H1 (cell line): ENCODE data around the gene ARHGAP22. TPM values are rescaled to one million over a fixed set of nuclear protein-coding genes. Genes with fewer than 3 reads are reported as not detected.

Experiments used
- CTCF ChIA-PET: fragments of 300-600 bp; sonication (Branson Sonifier 250); formaldehyde crosslinking; loops from one replicate; lab custom pipeline; 2021; ENCODE audit not compliant: partially characterized antibody; lab: Charles Lee
- POLR2A ChIA-PET: fragments of 300-600 bp; sonication (Branson Sonifier 250); formaldehyde crosslinking; loops from one replicate; lab custom pipeline; 2021; ENCODE audit warnings: inconsistent platforms; ENCODE audit not compliant: partially characterized antibody; lab: Charles Lee
- DNase-seq, 2 experiments: peaks; one replicate each; pipeline versions ENCODE4 v3.0.0 to v3.0.0-alpha.2; 2010 to 2022; ENCODE audit warnings: low spot score in 2 of 2, low read depth in 1 of 2, mixed read lengths in 1 of 2
- FAIRE-seq: peaks from 2 replicates; lab custom pipeline; 2011; peaks lifted over from hg19 to GRCh38; lab: Jason Lieb, UNC
- H2AFZ ChIP-seq: 2 replicates; pipeline ENCODE4 v1.8.1; 2012; ENCODE audit warnings: low read length, inconsistent platforms
- H2AK5ac ChIP-seq: 2 replicates; pipeline ENCODE4 v1.6.1; 2013; ENCODE audit warnings: low read depth, low read length
- H2BK120ac ChIP-seq: replicated peaks from 2 replicates; pipeline ENCODE3; 2013; ENCODE audit warnings: low read depth, low read length, inconsistent platforms
- H2BK12ac ChIP-seq: 2 replicates; pipeline ENCODE4 v1.6.1; 2013; ENCODE audit warnings: low read depth, low read length
- H2BK15ac ChIP-seq: 2 replicates; pipeline ENCODE4 v1.6.1; 2013; ENCODE audit warnings: low read length
- H2BK20ac ChIP-seq: 2 replicates; pipeline ENCODE4 v1.6.1; 2013; ENCODE audit warnings: low read length
- H2BK5ac ChIP-seq: 2 replicates; pipeline ENCODE4 v1.6.1; 2013; ENCODE audit warnings: low read depth, low read length
- H3K14ac ChIP-seq: 2 replicates; pipeline ENCODE4 v1.6.1; 2013; ENCODE audit warnings: inconsistent platforms; ENCODE audit not compliant: insufficient read length
- H3K18ac ChIP-seq: 2 replicates; pipeline ENCODE4 v1.6.1; 2013; ENCODE audit warnings: low read length; ENCODE audit errors: extremely low read depth
- H3K23ac ChIP-seq: 2 replicates; pipeline ENCODE4 v1.6.1; 2013; ENCODE audit warnings: inconsistent platforms; ENCODE audit not compliant: insufficient read length
- H3K23me2 ChIP-seq: 2 replicates; pipeline ENCODE4 v1.6.1; 2013; ENCODE audit warnings: low read depth, low read length
- H3K27ac ChIP-seq: 2 replicates; pipeline ENCODE4 v1.6.1; 2011; ENCODE audit warnings: low read depth, low read length, inconsistent platforms
- H3K27me3 ChIP-seq, 4 experiments: replicated peaks in 1 of 4; 1 replicate in 1 of 4; 2 replicates in 3 of 4; pipeline versions ENCODE4 v1.6.1 to v1.8.1; 2011 to 2013; ENCODE audit warnings: low read length in 3 of 4, mild to moderate bottlenecking in 3 of 4, inconsistent platforms in 2 of 4, mixed read lengths in 2 of 4, moderate library complexity in 1 of 4; ENCODE audit not compliant: control insufficient read depth in 3 of 4, insufficient read depth in 3 of 4; ENCODE audit errors: extremely low read depth in 1 of 4
- H3K36me3 ChIP-seq, 4 experiments: 2 replicates each; pipeline versions ENCODE4 v1.6.1 to v1.8.1; 2011 to 2013; ENCODE audit warnings: mild to moderate bottlenecking in 4 of 4, low read length in 3 of 4, moderate library complexity in 2 of 4, control low read depth in 1 of 4, inconsistent platforms in 1 of 4; ENCODE audit not compliant: insufficient read depth in 4 of 4, control insufficient read depth in 2 of 4
- H3K4ac ChIP-seq: replicated peaks from 2 replicates; pipeline ENCODE3; 2013; ENCODE audit warnings: low read length, low read depth, mixed read lengths, inconsistent platforms; ENCODE audit not compliant: insufficient read length
- H3K4me1 ChIP-seq, 4 experiments: replicated peaks in 1 of 4; 1 replicate in 1 of 4; 2 replicates in 3 of 4; pipeline versions ENCODE4 v1.6.1 to v1.8.1; 2011 to 2013; ENCODE audit warnings: low read length in 3 of 4, inconsistent platforms in 2 of 4, mixed read lengths in 1 of 4; ENCODE audit not compliant: insufficient read depth in 4 of 4, control insufficient read depth in 3 of 4
- H3K4me2 ChIP-seq, 2 experiments: 2 replicates each; pipeline versions ENCODE4 v1.6.1 to v1.8.1; 2011 to 2013; ENCODE audit warnings: low read depth in 2 of 2, low read length in 2 of 2, control low read depth in 1 of 2, inconsistent platforms in 1 of 2, mild to moderate bottlenecking in 1 of 2; ENCODE audit not compliant: insufficient read depth in 1 of 2
- H3K4me3 ChIP-seq, 4 experiments: fragments of 200-600, 300-600 bp in 1 of 4; sonication (generic), shearing (Covaris generic), sonication (Bioruptor Twin) in 1 of 4; 2 replicates each; pipeline versions ENCODE4 v1.5.1 to v1.8.1; 2011 to 2016; ENCODE audit warnings: low read length in 4 of 4, low read depth in 3 of 4, control low read depth in 2 of 4, inconsistent platforms in 2 of 4, mild to moderate bottlenecking in 2 of 4, mixed read lengths in 1 of 4, moderate library complexity in 1 of 4; ENCODE audit not compliant: insufficient read depth in 2 of 4; ENCODE audit errors: extremely low read depth in 1 of 4
- H3K56ac ChIP-seq: replicated peaks from 2 replicates; pipeline ENCODE3; 2013; ENCODE audit warnings: low read depth, mild to moderate bottlenecking, mixed read lengths, low read length, inconsistent platforms; ENCODE audit not compliant: insufficient read length
- H3K79me1 ChIP-seq: 2 replicates; pipeline ENCODE4 v1.6.1; 2013; ENCODE audit warnings: low read depth, low read length, control low read depth
- H3K79me2 ChIP-seq, 2 experiments: 2 replicates each; pipeline versions ENCODE4 v1.6.1 to v1.8.1; 2012 to 2013; ENCODE audit warnings: low read length in 2 of 2, mild to moderate bottlenecking in 2 of 2, inconsistent platforms in 1 of 2; ENCODE audit not compliant: insufficient read depth in 2 of 2, control insufficient read depth in 1 of 2
- H3K9ac ChIP-seq, 4 experiments: replicated peaks in 1 of 4; 1 replicate in 1 of 4; 2 replicates in 3 of 4; pipeline versions ENCODE4 v1.6.1 to v1.8.1; 2011 to 2013; ENCODE audit warnings: low read depth in 3 of 4, low read length in 3 of 4, control low read depth in 2 of 4, mild to moderate bottlenecking in 2 of 4, moderate library complexity in 2 of 4, inconsistent platforms in 1 of 4; ENCODE audit errors: extremely low read depth in 1 of 4
- H3K9me3 ChIP-seq, 2 experiments: 2 replicates each; pipeline versions ENCODE4 v1.6.1 to v1.8.1; 2012 to 2013; ENCODE audit warnings: mild to moderate bottlenecking in 2 of 2, moderate library complexity in 2 of 2, control low read depth in 1 of 2, inconsistent platforms in 1 of 2, low read depth in 1 of 2, low read length in 1 of 2, mixed read lengths in 1 of 2; ENCODE audit not compliant: insufficient read depth in 2 of 2
- H4K20me1 ChIP-seq, 2 experiments: replicated peaks in 1 of 2; 2 replicates each; pipeline versions ENCODE3 to v1.8.1; 2011 to 2013; ENCODE audit warnings: inconsistent platforms in 2 of 2, low read length in 2 of 2, mild to moderate bottlenecking in 1 of 2; ENCODE audit not compliant: insufficient read depth in 2 of 2, control insufficient read depth in 1 of 2
- H4K5ac ChIP-seq: 2 replicates; pipeline ENCODE4 v1.6.1; 2013; ENCODE audit warnings: low read length, low read depth, mixed read lengths, inconsistent platforms; ENCODE audit not compliant: insufficient read length
- H4K8ac ChIP-seq: 2 replicates; pipeline ENCODE4 v1.8.0; 2013; ENCODE audit warnings: mild to moderate bottlenecking, moderate library complexity, low read length, inconsistent platforms; ENCODE audit not compliant: insufficient read depth; ENCODE audit errors: extremely low read depth
- H4K91ac ChIP-seq: replicated peaks from 2 replicates; pipeline ENCODE3; 2013; ENCODE audit warnings: low read length, mixed read lengths, inconsistent platforms; ENCODE audit not compliant: insufficient read length
- ATF2 ChIP-seq: IDR thresholded peaks from 2 replicates; pipeline ENCODE4 v1.6.1; 2012; ENCODE audit warnings: low read length, inconsistent platforms
- BACH1 ChIP-seq: IDR thresholded peaks from 2 replicates; pipeline ENCODE4 v1.6.1; 2012; ENCODE audit warnings: low read length, improper control_type of control experiment
- CREB1 ChIP-seq: IDR thresholded peaks from 2 replicates; pipeline ENCODE4 v1.6.1; 2012; ENCODE audit warnings: inconsistent platforms
- GABPA ChIP-seq: IDR thresholded peaks from 2 replicates; pipeline ENCODE4 v1.6.1; 2011; ENCODE audit warnings: mild to moderate bottlenecking, low read length, moderate library complexity, borderline replicate concordance; ENCODE audit not compliant: insufficient read depth
- JUN ChIP-seq: IDR thresholded peaks from 2 replicates; pipeline ENCODE4 v1.6.1; 2011; ENCODE audit warnings: low read depth, mild to moderate bottlenecking, improper control_type of control experiment, low read length
- KDM5A ChIP-seq: fragments of 200-600 bp; IDR thresholded peaks from 2 replicates; pipeline ENCODE4 v1.7.1; 2012; ENCODE audit warnings: mild to moderate bottlenecking, low read length, inconsistent platforms, mixed read lengths
- POLR2AphosphoS5 ChIP-seq: IDR thresholded peaks from 2 replicates; pipeline ENCODE4 v1.6.1; 2011; ENCODE audit warnings: low read depth, low read length
- RBBP5 ChIP-seq: IDR thresholded peaks from 2 replicates; pipeline ENCODE4 v1.7.1; 2012; ENCODE audit warnings: low read depth, mild to moderate bottlenecking, inconsistent platforms, low read length, moderate library complexity, borderline replicate concordance
- SP2 ChIP-seq: IDR thresholded peaks from 2 replicates; pipeline ENCODE4 v1.6.1; 2012; ENCODE audit warnings: mild to moderate bottlenecking, low read length, inconsistent platforms
- TAF7 ChIP-seq: optimal IDR thresholded peaks from 2 replicates; pipeline ENCODE3; 2011; ENCODE audit warnings: low read depth, mild to moderate bottlenecking, inconsistent platforms, low read length, moderate library complexity, borderline replicate concordance
- TBP ChIP-seq: IDR thresholded peaks from 2 replicates; pipeline ENCODE4 v1.6.1; 2011; ENCODE audit warnings: low read depth, low read length, improper control_type of control experiment
- TEAD4 ChIP-seq: IDR thresholded peaks from 2 replicates; pipeline ENCODE4 v1.6.1; 2012; ENCODE audit warnings: low read depth, low read length, inconsistent platforms, mixed read lengths
- WGBS, 2 experiments: shearing (Covaris generic) in 1 of 2; methylation state at CpG; one replicate each; pipeline versions ENCODE4 v1.1.6 to v1.1.7; 2013 to 2015; ENCODE audit warnings: low lambda C conversion rate in 2 of 2, mixed read lengths in 2 of 2, inconsistent platforms in 1 of 2, low coverage in 1 of 2, missing lambda C conversion rate in 1 of 2; ENCODE audit not compliant: insufficient replicate concordance in 2 of 2, insufficient coverage in 1 of 2, insufficient read length in 1 of 2; ENCODE audit errors: extremely low coverage in 1 of 2, missing lambda C conversion rate in 1 of 2; 5-methylcytosine and 5-hydroxymethylcytosine counted together
- polyA plus RNA-seq, 7 experiments: library from polyadenylated mRNA; depleted of rRNA in 3 of 7; stranded (reverse) in 5 of 7; unstranded in 2 of 7; fragments of >200 nt in 5 of 7; fragments of 200-250 nt in 2 of 7; gene quantifications; 1 replicate in 5 of 7; 2 replicates in 1 of 7; 4 replicates in 1 of 7; pipeline versions ENCODE4 v1.2.1 to v1.2.3, GENCODE V29; 2011 to 2013; ENCODE audit warnings: missing spikeins in 2 of 7, mixed read lengths in 2 of 7
- total RNA-seq: library from RNA; stranded (reverse); fragmentation: NEBNext Ultra II Directional; extraction: Animal tissue kit (Norgen Biotek cat#: 25700); gene quantifications from 2 replicates; pipeline ENCODE4 v1.2.1, GENCODE V29; 2021

Gene ARHGAP22
- total and polyA plus RNA-seq, 2 of the 8 experiments (the other 6 are each of a cell fraction or from before 2014, with no cell fraction given): 3.6 to 11.2 TPM

GRCh38 chr10:48498940-48499510 lies 105.8 kb downstream of the ARHGAP22 start:
- Histone ChIP-seq H3K27ac (no peak overlapping the region), H3K4me2 (no peak overlapping the region), H4K91ac (no peak overlapping the region), H4K5ac (no peak overlapping the region), H3K23me2 (no peaks in the 10 kb centered on the region; the same call in 1 of the 2 replicates), H3K4me3 (no peak overlapping the region), H3K36me3 (no peaks in the 10 kb centered on the region), H3K56ac (no peak overlapping the region), H3K9ac (no peak overlapping the region), H3K4ac (no peak overlapping the region), H2AK5ac (no peak overlapping the region), H2AFZ (no peak overlapping the region), H4K20me1 (peaks cover 0 to 2% of the 10 kb centered on the region in 2 experiments), H2BK120ac (no peak overlapping the region), H3K23ac (no peak overlapping the region), H3K14ac (no peak overlapping the region), H3K18ac (no peak overlapping the region), H3K79me2 (no peaks in the 10 kb centered on the region), H3K79me1 (peaks cover 2% of the 10 kb centered on the region; the same call in 1 of the 2 replicates), H2BK5ac (no peak overlapping the region), H3K27me3 (no peaks in the 10 kb centered on the region), H2BK15ac (no peak overlapping the region), H2BK12ac (no peak overlapping the region), H3K9me3 (no peaks in the 10 kb centered on the region), H2BK20ac (no peak overlapping the region), H3K4me1 (no peaks in the 10 kb centered on the region), H4K8ac (no peak overlapping the region; the same call in 1 of the 2 replicates)
- peak in 1 of 2 experiments; percentile 28 for DNase-seq
- CTCF ChIA-PET: interaction anchor here (11.5 kb wide), 1 partner anchor 9 kb away, joined by 87 read pairs; no protein-coding TSS in a partner anchor
- no peak for FAIRE-seq
- 87% methylated on average over 10 of the region's 11 CpGs; no CpG with 5 or more reads in 1 of the 2 experiments for WGBS, 2 experiments
- POLR2A ChIA-PET: no interaction called here
- no peak for TF ChIP-seq RBBP5
- TF ChIP-seq CREB1: no peak
- no peak for TF ChIP-seq TBP
- no peak for TF ChIP-seq KDM5A
- TF ChIP-seq BACH1: no peak
- no peak for TF ChIP-seq TEAD4
- TF ChIP-seq POLR2AphosphoS5: no peak
- no peak for TF ChIP-seq SP2
- no peak for TF ChIP-seq TAF7
- no peak for TF ChIP-seq JUN
- TF ChIP-seq ATF2: no peak
- no peak for TF ChIP-seq GABPA
